Gastroesophageal sphincter (tissue), 4 donors: ENCODE results near the gene CRELD2. TPM values are rescaled to one million over a fixed set of nuclear protein-coding genes. Genes with fewer than 3 reads are reported as not detected.

Experiments
- ATAC-seq: fragments of 150-250 bp; one replicate; pipeline ENCODE4 v1.9.1; 2016; ENCODE audit warnings: mild to moderate bottlenecking, moderate library complexity
- H3K27ac ChIP-seq, 4 donors: fragments of 200-600 bp; sonication (generic) in 3 of 4; 1 replicate in 3 of 4; 2 replicates in 1 of 4; pipeline ENCODE4 v1.5.1; 2016 to 2019
- H3K27me3 ChIP-seq: fragments of 200-600 bp; sonication (generic); one replicate; pipeline ENCODE4 v1.5.1; 2019
- H3K36me3 ChIP-seq, 2 donors: fragments of 200-600 bp; sonication (generic); one replicate each; pipeline ENCODE4 v1.5.1; 2019; ENCODE audit warnings: control low read depth in 1 of 2
- H3K4me1 ChIP-seq, 3 donors: fragments of 200-600 bp; sonication (generic); 1 replicate in 2 of 3; 2 replicates in 1 of 3; pipeline ENCODE4 v1.5.1; 2016 to 2019; ENCODE audit warnings: control low read depth in 2 of 3
- H3K4me3 ChIP-seq, 2 donors: fragments of 200-600 bp; sonication (generic); one replicate each; pipeline ENCODE4 v1.5.1; 2019; ENCODE audit warnings: mild to moderate bottlenecking in 1 of 2, moderate library complexity in 1 of 2
- H3K9me3 ChIP-seq, 3 donors: fragments of 200-600 bp; sonication (generic); one replicate each; pipeline ENCODE4 v1.5.1; 2017 to 2019; ENCODE audit warnings: control low read depth in 2 of 3
- CTCF ChIP-seq, 4 experiments: fragments of 200-600 bp in 2 of 4; fragments of 450-650 bp in 2 of 4; sonication (generic) in 1 of 4; IDR thresholded peaks; one replicate each; pipeline ENCODE4 v1.5.1; 2017 to 2019; ENCODE audit warnings: antibody characterized with exemption in 4 of 4, mild to moderate bottlenecking in 2 of 4, moderate library complexity in 2 of 4
- EP300 ChIP-seq: sonication (generic); formaldehyde crosslinking; IDR thresholded peaks from one replicate; pipeline ENCODE4 v1.6.1; 2017; ENCODE audit warnings: antibody characterized with exemption, mild to moderate bottlenecking
- POLR2A ChIP-seq, 2 donors: fragments of 450-650 bp; IDR thresholded peaks; one replicate each; pipeline ENCODE4 v1.6.1; 2017; ENCODE audit warnings: antibody characterized with exemption in 2 of 2, mild to moderate bottlenecking in 2 of 2, moderate library complexity in 1 of 2
- POLR2AphosphoS5 ChIP-seq: sonication (generic); formaldehyde crosslinking; IDR thresholded peaks from one replicate; pipeline ENCODE4 v1.6.1; 2017; ENCODE audit warnings: antibody characterized with exemption
- WGBS, 2 donors: methylation state at CpG; one replicate each; pipeline ENCODE4 v1.1.5; 2018; ENCODE audit warnings: low coverage in 1 of 2; 5-methylcytosine and 5-hydroxymethylcytosine counted together
- total RNA-seq, 4 donors: library from RNA; depleted of rRNA; stranded (reverse); fragments of >200 nt; gene quantifications; one replicate each; pipeline ENCODE4 v1.1.0, GENCODE V29; 2016

The CRELD2 gene
- total RNA-seq, 4 donors from 2014 or later = 21.9 to 36.2 (median 30.9) TPM

DNA sequence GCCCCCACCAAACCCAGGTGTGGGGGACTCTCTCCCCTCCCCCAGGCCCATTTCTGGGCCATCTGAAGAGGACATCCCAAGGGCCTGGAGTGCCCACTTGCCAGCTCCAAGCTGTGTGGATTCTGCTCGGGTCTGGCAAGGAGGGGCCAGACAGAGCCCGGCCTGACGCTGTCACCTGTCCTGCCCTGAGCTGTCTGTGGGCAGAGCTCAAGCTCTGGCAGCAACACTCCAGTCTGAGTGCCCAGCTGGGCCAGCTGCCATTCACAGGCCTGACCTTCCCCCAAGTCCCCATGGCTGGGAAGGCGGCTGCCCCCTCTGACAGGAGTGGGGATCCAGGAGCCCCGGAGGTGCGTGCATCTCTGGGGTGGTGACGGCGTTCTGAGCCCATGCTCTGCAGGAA lies 35.9 kb downstream of the CRELD2 start:
- no CpG with 5 or more reads among the region's 8 CpGs for WGBS, 2 donors
- peaks cover 0 to 42% (median 19%) of the 10 kb centered on the region in 3 donors for H3K4me1 ChIP-seq
- no peak for TF ChIP-seq POLR2A (IDR thresholded peaks at IDR 0.05)
- TF ChIP-seq CTCF (IDR thresholded peaks at IDR 0.05) = no peak
- TF ChIP-seq EP300 = no peak
- TF ChIP-seq POLR2AphosphoS5 = no peak
- no peaks in the 10 kb centered on the region for H3K9me3 ChIP-seq
- H3K27ac ChIP-seq = peak overlapping the region in 3 of 4 donors; percentile 58 to 61 (median 59)
- H3K27me3 ChIP-seq = no peaks in the 10 kb centered on the region
- no peaks in the 10 kb centered on the region for H3K36me3 ChIP-seq
- no peak for ATAC-seq
- H3K4me3 ChIP-seq = no peak overlapping the region

- WGBS, 2 donors = 100% methylated on average over 1 of the region's 15 CpGs; no CpG with 5 or more reads in 1 of the 2 donors
- H3K27me3 ChIP-seq = no peaks in the 10 kb centered on the region
- no peaks in the 10 kb centered on the region for H3K36me3 ChIP-seq
- no peak for ATAC-seq
- TF ChIP-seq EP300 (no peak), POLR2A (IDR thresholded peaks at IDR 0.05) (no peak), POLR2AphosphoS5 (no peak), CTCF (IDR thresholded peaks at IDR 0.05) (no peak)
- no peaks in the 10 kb centered on the region for H3K9me3 ChIP-seq
- peak overlapping the region in 2 of 4 donors; percentile 24 to 58 for H3K27ac ChIP-seq
- peaks cover 0 to 49% (median 19%) of the 10 kb centered on the region in 3 donors for H3K4me1 ChIP-seq
- H3K4me3 ChIP-seq = no peak overlapping the region
Observed at GRCh38 chr22:49954991-49955580, 36.7 kb downstream of the CRELD2 start.

DNA sequence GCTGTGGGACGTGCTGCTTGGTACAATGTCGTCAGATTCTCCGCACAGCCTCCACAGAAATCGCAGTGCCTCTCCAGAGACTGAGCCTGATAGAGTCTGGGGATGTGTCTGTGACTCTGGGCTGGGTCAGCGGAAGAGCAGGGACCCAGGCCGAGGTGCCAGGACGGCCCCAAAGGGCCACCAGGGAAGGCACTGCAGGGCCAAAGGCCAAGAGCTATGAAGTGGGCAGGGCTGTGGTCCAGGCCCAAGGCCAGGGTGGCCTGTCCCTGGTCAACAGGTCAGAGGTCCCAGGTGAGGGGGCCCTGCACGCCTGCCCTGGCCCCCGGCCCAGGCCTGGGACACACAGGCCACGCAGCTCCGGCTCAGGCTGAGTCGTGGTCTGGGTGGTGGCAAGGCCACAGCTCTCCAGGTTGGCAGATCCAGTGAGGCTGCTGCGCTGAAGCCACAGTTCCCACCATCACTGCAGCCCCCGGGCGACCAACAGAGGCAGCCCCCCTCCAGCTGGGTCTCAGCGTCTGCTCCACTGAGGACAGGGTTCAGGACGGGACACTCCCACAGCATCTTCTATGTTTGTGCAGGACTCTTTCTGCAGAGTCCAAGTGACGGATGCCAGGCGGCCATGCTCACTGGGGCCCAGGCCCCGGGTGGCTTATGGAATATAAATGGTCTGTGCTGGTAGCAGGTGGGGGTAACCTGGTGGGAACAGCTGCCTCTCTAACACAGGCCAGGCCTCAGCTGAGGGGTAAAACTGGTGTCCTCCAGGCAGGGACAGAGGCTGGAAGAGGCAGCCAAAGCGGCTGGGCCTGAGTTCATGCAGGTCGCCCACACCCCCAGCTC lies 37.4 kb downstream of the CRELD2 start:
- H3K27me3 ChIP-seq = no peaks in the 10 kb centered on the region
- TF ChIP-seq POLR2AphosphoS5 (no peak), EP300 (no peak), CTCF (IDR thresholded peaks at IDR 0.05) (no peak), POLR2A (IDR thresholded peaks at IDR 0.05) (no peak)
- WGBS, 2 donors = no CpG with 5 or more reads among the region's 22 CpGs
- peaks cover 0 to 50% (median 19%) of the 10 kb centered on the region in 3 donors for H3K4me1 ChIP-seq
- no peaks in the 10 kb centered on the region for H3K36me3 ChIP-seq
- H3K27ac ChIP-seq = no peak overlapping the region
- H3K4me3 ChIP-seq = no peak overlapping the region
- ATAC-seq = no peak
- H3K9me3 ChIP-seq = no peaks in the 10 kb centered on the region

- no peak for TF ChIP-seq POLR2AphosphoS5
- TF ChIP-seq POLR2A (IDR thresholded peaks at IDR 0.05) = no peak
- no peak for TF ChIP-seq EP300
- no peak for TF ChIP-seq CTCF (IDR thresholded peaks at IDR 0.05)
- WGBS, 2 donors = 20% methylated on average over 1 of the region's 15 CpGs; no CpG with 5 or more reads in 1 of the 2 donors
- Histone ChIP-seq H3K27me3 (no peaks in the 10 kb centered on the region), H3K4me3 (no peak overlapping the region), H3K27ac (no peak overlapping the region), H3K9me3 (no peaks in the 10 kb centered on the region), H3K4me1 (peaks cover 0 to 53% (median 19%) of the 10 kb centered on the region in 3 donors), H3K36me3 (no peaks in the 10 kb centered on the region)
- ATAC-seq = no peak
Observed at GRCh38 chr22:49956418-49956770, 38.0 kb downstream of the CRELD2 start.
